HG03045 (cell line): Measurements from ENCODE around the gene TBC1D1.

Source experiments
- ATAC-seq: cut with Tn5 transposase; IDR thresholded peaks from one replicate; pipeline ENCODE4 v1.9.1; 2021; ENCODE audit warnings: mild to moderate bottlenecking, moderate library complexity; ENCODE audit not compliant: unreplicated experiment

TBC1D1 gene

GRCh38 chr4:38075370-38076152 lies 184.7 kb downstream of the TBC1D1 start:
- no peak for ATAC-seq

GRCh38 chr4:38076153-38076669 lies 185.3 kb downstream of the TBC1D1 start:
- no peak for ATAC-seq

- ATAC-seq = no peak
Measured at GRCh38 chr4:38077791-38078489, 187.1 kb downstream of the TBC1D1 start.

GRCh38 chr4:38078590-38079421 lies 187.9 kb downstream of the TBC1D1 start:
- ATAC-seq = no peak

- ATAC-seq = no peak
Measured at GRCh38 chr4:38080061-38080974, 189.4 kb downstream of the TBC1D1 start.

- no peak for ATAC-seq
Measured at GRCh38 chr4:38082021-38082420, 191.1 kb downstream of the TBC1D1 start.

- no peak for ATAC-seq
Measured at GRCh38 chr4:38082424-38083385, 191.8 kb downstream of the TBC1D1 start.

GRCh38 chr4:38084877-38085711 lies 194.2 kb downstream of the TBC1D1 start:
- ATAC-seq = no peak

- no peak for ATAC-seq
Measured at GRCh38 chr4:38085751-38086150, 194.9 kb downstream of the TBC1D1 start.

- no peak for ATAC-seq
Measured at GRCh38 chr4:38086151-38086848, 195.4 kb downstream of the TBC1D1 start.

GRCh38 chr4:38086849-38087226 lies 196.0 kb downstream of the TBC1D1 start:
- no peak for ATAC-seq

- no peak for ATAC-seq
Measured at GRCh38 chr4:38088321-38088720, 197.4 kb downstream of the TBC1D1 start.

- ATAC-seq = no peak
Measured at GRCh38 chr4:38089961-38090360, 199.1 kb downstream of the TBC1D1 start.

- no peak for ATAC-seq
Measured at GRCh38 chr4:38090455-38091246, 199.8 kb downstream of the TBC1D1 start.

GRCh38 chr4:38091636-38092035 lies 200.8 kb downstream of the TBC1D1 start:
- ATAC-seq = no peak

GRCh38 chr4:38092701-38093100 lies 201.8 kb downstream of the TBC1D1 start:
- no peak for ATAC-seq

GRCh38 chr4:38094419-38094818 lies 203.5 kb downstream of the TBC1D1 start:
- no peak for ATAC-seq
